GM18526 (cell line): Measurements from ENCODE around the gene SMYD4.

Experiments used
- POLR2A ChIP-seq: IDR thresholded peaks from 3 replicates; pipeline ENCODE4 v1.6.1; 2011; ENCODE audit not compliant: insufficient read length; ENCODE audit errors: extremely low read depth

SMYD4 gene

DNA sequence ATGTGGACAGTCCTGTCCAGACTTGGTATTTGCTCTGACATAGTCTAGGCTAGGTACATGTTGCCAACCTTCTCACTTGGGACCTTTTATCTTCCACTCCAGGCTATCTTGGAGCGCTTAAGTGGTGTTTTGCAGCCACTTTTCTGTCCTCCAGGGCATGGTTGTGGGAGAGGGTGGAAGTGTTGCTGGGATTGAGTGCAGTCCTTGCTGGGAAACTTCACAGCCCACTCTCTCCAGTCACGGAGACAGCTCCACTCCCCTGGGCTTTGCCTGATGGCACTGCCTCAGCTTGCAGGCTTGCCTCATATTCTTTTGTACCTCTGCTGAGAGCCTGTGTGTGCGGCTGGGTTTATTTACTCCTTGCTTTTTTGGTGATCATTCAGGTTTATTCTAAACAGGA lies 17.5 kb upstream of the SMYD4 start:
- no peak for TF ChIP-seq POLR2A

GRCh38 chr17:1843947-1844346 lies 14.2 kb upstream of the SMYD4 start:
- no peak for TF ChIP-seq POLR2A

- no peak for TF ChIP-seq POLR2A
These were observed 9.8 kb upstream of the SMYD4 start for GRCh38 chr17:1839516-1839915.

GRCh38 chr17:1834380-1835149 lies 4.9 kb upstream of the SMYD4 start:
- no peak for TF ChIP-seq POLR2A

DNA sequence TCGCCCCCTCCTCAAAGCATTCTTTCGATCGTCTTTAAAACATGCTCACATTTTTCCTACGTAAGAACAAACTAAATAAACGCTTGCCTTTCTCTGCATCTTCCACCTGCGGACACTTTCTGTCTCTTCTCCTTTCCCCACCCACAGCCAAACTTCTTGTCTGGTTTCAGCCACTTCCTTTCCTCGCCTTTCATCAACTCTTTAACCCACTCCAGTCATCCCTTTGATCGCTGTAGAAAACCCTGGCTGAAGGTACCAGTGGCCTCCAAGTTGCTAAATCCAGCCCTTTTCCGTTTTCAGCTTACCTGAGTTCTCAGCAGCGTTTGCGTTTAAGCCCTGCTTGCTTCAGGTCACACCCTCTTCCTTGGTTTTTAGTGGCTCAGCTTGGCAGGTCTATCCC lies 586 bp upstream of the SMYD4 start:
- TF ChIP-seq POLR2A = no peak

- TF ChIP-seq POLR2A = no peak
These were observed 498 bp downstream of the SMYD4 start for GRCh38 chr17:1829216-1829591.

DNA sequence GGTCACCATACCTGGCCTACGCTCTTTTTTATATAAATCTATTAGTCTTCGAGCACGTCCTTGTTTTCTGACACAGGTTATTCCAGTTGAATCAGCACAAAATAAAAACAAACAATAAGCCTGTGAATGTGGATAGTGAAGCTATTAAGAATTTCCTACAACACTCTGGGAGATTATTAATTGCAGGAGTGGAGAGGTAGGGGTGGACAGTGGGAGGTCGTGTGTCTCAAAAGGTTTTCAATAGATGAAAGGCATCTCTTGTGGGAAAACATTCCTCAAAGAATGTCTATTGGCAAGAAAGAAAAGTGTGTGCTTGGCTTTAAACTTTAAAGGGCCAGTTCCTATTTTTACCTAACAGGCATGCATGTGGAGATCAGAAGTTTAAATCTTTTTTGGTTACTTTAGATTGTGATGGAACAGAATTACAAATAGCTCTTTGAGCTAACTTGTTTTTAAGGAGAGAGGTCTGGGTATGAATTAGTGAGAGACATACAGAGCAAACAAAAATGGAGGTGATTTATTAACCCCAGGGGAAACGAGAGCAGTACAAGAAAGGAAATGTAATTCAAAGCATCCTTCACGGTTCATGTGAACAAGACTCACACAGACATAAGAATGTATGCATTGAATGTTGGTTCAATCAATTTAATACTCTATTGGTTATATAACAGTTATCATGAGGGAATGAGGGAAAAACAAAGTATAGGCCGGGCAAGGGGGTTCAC lies 9.0 kb downstream of the SMYD4 start:
- TF ChIP-seq POLR2A = no peak

DNA sequence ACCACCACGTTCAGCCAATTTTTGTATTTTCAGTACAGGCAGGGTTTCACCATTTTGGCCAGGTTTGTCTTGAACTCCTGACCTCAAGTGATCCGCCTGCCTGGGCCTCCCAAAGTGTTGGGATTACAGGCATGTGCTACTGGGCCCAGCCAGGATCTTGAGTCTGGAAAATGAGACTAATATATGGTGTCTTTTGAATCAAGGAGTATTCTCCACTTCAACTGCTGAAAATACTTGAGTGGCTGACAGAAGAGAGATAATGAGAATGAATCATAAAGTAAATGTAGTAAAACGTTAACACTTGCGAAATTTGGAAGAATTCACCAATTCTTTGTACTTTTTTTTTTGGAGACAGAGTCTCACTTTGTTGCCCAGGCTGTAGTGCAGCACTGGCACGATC lies 16.6 kb downstream of the SMYD4 start:
- TF ChIP-seq POLR2A = no peak

GRCh38 chr17:1810450-1811103 lies 19.1 kb downstream of the SMYD4 start:
- TF ChIP-seq POLR2A = no peak

DNA sequence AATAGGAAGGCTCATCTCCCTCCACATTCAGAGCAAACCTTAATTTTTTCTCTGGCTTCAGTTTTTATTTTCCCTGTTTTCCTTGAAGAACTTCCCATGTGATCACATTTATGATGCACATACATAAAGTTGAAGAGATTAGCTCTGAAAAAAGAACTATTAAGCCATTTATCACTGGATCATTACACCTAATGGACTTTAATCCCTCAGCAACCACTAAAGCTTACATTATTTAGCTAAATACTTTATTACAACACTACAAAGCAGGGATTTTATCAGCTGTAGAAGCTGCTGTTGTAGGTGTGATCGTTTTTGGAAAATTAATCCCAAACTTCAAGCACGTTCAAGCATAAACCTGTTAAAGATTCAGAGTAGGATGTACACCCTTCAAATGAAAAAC lies 21.1 kb downstream of the SMYD4 start:
- no peak for TF ChIP-seq POLR2A

DNA sequence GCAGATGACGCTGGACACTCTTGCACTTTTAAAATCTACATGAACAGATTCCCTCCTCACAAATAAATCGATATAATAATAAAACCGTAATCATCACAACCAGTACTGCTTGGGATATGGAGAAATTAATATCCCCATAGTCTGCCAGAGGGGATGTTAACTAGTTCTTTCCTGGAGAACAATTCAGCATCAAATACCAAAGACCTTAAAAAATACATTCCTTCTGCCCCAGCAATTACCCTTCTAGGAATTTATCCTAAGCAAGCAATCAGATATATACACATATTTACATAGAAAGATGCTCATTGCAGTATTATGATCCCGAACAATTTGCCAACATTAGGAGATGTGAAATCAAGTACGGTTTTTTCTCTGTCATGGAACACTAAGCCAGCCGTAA lies 21.8 kb downstream of the SMYD4 start:
- TF ChIP-seq POLR2A = no peak

- no peak for TF ChIP-seq POLR2A
These were observed 26.4 kb downstream of the SMYD4 start for GRCh38 chr17:1803280-1803679.

DNA sequence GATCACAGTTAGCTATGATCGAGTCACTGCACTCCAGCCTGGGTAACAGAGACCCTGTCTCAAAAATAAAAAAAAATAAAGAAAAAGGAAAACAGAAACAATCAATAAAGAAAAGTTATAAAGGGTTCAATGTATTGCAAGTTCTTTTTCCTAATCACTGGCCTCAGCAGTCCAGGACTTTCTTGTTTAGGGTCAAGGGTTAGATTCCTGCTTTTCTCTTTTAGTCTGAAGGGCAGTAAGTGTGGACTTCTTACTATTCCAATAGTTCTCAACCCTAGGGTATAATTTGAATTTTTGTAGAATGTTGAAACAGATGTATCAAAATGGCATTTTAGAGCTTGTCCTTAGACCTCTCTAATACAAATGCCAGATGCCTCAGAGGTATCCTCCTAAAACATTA lies 27.3 kb downstream of the SMYD4 start:
- TF ChIP-seq POLR2A = no peak

GRCh38 chr17:1800712-1801111 lies 29.0 kb downstream of the SMYD4 start:
- no peak for TF ChIP-seq POLR2A

DNA sequence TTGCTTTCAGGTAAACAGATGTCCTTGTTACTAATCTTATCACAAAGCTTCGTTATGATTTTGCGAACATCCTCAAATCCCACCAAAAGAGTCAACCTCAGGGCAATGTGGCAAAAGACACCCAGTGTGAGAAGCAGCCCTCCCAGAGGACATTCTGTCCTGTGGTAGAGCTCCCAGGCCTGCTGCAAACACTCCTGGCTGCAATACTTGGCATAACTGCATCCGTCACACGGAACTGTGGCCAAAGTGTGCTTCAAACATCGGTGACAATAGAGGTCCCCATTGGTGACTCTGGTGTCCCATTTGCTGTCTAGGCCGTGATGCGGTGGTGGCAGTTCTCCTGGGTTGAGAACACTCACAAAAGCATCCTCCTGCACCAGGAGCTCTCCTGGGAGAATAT lies 29.5 kb downstream of the SMYD4 start:
- no peak for TF ChIP-seq POLR2A

GRCh38 chr17:1797323-1797722 lies 32.4 kb downstream of the SMYD4 start:
- no peak for TF ChIP-seq POLR2A

- no peak for TF ChIP-seq POLR2A
These were observed 32.9 kb downstream of the SMYD4 start for GRCh38 chr17:1796800-1797199.

- no peak for TF ChIP-seq POLR2A
These were observed 36.3 kb downstream of the SMYD4 start for GRCh38 chr17:1793447-1793806.
